Measurements from ENCODE around the gene ATF6B. TPM values are rescaled to one million over a fixed set of nuclear protein-coding genes. Genes with fewer than 3 reads are reported as not detected.

ATF6B gene
- total and polyA plus RNA-seq, 2 of the 8 experiments (the other 6 are each of a cell fraction or from before 2014, with no cell fraction given) = 38.1 to 42.2 TPM

DNA sequence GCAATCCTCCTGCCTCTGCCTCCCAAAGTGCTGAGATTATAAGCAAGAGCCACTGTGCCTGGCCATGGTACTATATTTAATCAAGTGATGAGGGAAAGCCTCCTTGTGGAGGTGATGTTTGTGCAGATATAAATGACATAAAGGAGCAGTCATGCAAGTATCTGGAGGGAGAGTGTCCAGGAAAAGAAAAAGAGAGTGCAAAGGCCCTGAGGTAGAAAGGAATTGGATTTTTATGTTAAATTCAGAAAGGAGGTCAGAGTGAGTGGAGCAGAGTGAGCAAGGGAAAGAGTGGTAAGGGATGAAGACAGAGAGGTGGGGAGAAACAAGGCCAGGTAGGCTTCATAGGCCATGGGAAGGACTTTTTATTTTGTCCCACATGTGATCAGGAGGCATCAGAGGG, 9.4 kb upstream of the ATF6B start (continued):
- TF ChIP-seq, protein P1, sequence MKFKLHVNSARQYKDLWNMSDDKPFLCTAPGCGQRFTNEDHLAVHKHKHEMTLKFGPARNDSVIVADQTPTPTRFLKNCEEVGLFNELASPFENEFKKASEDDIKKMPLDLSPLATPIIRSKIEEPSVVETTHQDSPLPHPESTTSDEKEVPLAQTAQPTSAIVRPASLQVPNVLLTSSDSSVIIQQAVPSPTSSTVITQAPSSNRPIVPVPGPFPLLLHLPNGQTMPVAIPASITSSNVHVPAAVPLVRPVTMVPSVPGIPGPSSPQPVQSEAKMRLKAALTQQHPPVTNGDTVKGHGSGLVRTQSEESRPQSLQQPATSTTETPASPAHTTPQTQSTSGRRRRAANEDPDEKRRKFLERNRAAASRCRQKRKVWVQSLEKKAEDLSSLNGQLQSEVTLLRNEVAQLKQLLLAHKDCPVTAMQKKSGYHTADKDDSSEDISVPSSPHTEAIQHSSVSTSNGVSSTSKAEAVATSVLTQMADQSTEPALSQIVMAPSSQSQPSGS (IDR thresholded peaks at IDR 0.05; ENCODE audit: low read length) = no peak
- no peak for TF ChIP-seq TBP (IDR thresholded peaks at IDR 0.05; ENCODE audit: low read depth, low read length)

All from H1 (cell line).